HG02840 (cell line): ENCODE measurements around the gene LSP1.

Experiments used
- ATAC-seq: cut with Tn5 transposase; IDR thresholded peaks from one replicate; pipeline ENCODE4 v1.9.1; 2021; ENCODE audit warnings: mild to moderate bottlenecking, moderate library complexity, moderate number of reproducible peaks; ENCODE audit not compliant: unreplicated experiment, low FRiP score

LSP1 gene

DNA sequence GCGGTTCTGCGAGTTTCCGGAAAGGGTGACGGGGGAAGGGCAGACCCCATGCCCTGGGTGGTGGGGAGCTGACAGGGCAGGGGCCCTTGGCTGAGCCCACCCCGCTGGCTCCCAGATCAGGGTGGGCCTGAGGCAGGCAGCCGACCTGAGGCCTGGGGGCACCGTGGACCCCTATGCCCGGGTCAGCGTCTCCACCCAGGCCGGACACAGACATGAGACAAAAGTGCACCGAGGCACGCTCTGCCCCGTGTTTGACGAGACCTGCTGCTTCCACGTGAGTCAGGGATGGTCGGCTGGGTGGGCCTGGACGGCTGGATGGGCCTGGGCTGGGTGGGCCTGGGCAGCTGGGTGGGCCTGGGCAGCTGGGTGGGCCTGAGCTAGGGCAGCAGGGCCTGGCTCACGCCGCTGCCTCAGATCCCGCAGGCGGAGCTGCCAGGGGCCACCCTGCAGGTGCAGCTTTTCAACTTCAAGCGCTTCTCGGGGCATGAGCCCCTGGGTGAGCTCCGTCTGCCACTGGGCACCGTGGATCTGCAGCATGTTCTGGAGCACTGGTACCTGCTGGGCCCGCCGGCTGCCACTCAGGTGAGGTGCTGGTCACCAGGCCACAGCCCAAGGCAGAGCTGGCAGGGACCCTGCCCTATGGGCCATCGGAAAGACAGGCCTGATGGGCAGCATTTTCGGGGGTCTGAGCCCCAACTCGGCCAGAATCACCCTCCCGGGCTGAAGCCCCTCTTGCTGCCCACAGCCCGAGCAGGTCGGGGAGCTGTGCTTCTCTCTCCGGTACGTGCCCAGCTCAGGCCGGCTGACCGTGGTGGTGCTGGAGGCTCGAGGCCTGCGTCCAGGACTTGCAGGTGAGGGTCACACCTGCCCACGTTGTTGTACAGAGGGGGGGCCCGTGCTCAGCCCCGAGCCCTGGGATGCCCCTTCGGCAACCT is 16.6 kb upstream of the LSP1 start:
- ATAC-seq, result no peak

DNA sequence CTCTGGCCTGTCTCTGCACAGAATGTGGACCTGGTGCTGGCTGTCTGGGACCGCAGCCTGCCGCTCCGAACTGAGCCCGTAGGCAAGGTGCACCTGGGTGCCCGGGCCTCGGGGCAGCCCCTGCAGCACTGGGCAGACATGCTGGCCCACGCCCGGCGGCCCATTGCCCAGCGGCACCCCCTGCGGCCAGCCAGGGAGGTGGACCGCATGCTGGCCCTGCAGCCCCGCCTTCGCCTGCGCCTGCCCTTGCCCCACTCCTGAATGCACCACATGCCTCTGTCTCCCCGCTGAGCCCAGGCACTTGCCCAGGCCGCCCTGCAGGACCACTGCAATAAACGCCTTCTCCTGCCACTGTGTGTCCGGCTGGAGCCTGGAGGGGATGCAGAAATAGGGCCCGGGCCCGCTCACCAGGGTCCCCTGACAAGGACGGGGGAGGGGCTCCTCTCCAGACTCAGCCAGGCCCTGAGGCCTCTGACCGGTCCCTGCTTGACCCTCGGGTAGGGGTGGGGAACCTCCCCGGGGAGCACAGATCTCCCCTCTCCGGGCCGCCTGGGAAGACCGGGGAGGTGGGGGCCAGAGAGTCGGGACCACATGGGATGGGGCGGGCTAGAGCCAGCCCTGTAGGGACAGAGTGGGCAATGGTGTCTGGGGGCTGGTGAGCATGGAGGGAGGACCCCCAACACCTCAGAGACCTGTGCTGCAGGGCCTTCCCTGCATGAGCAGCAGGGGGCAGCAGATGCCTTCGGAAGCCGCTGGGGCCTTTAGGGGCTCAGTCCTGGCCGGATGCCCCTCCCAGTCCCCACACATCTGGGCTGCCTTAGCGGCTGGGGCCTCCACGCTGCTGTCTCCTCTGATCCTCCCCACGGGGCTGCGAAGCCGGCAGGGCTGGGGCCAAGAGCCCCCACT is 15.5 kb upstream of the LSP1 start:
- ATAC-seq, result peak; percentile 49

DNA sequence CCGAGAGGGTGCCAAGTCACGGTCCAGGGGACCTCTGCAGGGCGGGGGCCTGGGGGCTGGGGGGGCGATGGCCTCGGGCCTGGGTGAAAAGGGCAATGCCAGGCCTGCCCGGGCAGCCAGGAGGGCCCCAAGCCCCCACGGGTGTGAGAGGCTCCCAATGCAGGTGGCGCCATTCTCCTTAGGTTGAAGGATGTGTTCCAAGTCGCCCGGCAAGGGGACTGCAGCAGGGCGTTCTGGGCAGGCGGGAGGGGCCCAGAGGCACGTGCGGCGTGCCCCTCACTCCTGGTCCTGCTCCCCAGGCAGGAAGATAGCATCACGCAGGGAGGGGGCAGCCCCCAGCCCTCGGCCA is 14.8 kb upstream of the LSP1 start:
- ATAC-seq, result no peak

DNA sequence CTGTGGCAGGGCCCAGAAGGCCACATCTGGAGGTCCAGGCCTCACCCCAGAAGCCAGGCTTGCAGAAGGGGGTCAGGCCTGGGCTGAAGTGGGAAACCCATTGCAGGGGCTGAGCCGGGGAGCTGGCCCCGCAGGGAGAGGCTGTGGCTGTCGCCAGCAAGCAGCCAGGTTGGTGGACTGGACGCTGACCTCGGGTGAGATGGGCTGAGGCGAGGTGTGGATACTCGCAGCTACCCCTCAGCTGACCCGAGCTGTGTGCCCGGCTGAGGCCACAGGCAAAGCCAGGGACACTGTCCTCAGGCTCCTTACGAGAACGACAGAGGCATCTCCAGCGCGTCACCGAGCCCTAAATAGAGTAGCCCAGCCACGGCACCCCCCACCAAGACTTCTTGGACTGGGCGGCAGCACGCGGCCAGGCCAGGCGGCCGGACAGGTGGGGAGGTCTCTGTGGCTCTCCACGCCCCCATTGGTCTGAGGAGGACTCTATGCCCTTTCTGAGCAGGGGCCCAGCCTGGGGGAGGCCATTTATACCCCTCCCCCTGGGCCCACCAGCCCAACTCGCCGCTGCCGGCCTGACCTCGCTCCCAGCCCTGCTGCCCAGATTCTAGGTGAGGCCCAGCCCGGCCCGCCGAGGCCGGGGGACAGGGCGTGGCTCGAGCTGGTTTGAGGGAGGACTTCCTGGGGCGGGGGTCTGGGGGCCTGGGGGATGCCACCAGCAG is 14.3 kb upstream of the LSP1 start, which contains the start of gene TNNI2:
TSS of gene TNNI2 (plus strand) at position 556 of the 719 bp plus-strand sequence. CDS start 716 bp downstream, outside the sequence.
- ATAC-seq, result no peak

DNA sequence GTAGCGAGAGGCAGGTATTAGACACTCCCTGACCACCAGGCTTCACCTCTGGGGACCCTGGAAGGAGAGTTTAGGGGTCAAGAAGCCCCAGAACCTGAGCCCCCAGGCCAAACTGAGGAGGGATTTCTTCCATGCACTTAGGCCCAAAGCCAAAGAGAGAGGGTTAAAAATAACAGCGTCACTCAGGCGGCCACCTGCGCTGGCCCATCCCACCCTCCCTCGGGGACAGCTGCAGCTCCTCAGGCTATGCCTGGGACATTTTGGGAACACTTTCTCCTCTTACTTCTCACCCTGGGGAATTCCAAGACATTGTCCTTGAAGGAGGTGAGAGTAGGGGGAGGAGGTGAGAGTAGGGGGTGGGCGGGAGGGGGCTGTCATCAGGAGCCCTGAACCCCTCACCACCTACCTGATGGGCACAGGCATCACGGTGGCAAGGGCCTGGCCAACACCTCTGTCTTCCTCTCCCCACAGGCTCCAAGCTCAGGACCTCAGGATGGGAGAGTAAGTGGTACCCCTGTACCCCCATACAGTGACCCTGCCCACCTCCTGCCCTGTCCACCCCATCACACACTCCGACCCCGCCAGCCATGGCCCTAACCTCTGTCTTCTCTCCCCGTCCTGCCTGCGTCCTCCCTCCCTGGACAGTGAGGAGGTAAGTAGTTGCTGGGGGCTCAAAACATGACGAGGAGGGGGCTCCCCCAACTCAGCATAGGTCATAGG is 13.5 kb upstream of the LSP1 start:
- no peak for ATAC-seq

DNA sequence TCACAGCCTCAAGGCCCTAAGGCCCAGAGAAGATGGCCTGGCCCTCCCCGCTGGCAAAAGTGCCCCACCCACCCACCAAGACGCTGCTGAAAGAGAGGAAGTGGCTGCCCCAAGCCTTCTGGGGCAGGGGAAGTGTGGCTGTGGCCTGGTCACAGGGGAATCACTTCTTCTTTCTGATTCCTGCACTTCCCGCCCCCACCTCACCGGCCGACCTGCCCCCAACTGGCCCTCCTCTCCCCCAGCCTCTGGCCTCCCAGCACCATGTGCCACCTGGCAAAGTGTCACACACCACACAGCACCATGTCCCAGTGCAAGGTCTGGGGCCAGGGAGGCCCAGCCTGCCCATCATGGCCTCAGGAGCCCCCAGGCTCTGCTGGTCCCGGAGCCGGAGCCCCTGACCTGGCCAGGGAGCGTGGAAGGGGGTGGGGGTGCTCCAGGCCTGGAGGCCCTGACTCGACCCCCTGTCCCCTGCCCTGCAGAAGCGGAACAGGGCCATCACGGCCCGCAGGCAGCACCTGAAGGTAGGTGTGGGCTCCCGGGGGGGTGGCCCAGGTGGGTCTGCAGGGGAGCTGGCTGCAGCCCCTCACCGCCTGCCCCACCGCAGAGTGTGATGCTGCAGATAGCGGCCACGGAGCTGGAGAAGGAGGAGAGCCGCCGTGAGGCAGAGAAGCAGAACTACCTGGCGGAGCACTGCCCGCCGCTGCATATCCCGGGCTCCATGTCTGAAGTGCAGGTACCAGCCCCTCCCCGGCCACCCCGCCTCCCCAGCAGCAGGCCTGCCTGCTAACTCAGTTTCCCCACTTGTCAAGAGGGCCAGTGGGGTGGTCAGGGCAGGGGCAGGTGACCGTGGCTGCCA is 12.7 kb upstream of the LSP1 start:
- no peak for ATAC-seq

DNA sequence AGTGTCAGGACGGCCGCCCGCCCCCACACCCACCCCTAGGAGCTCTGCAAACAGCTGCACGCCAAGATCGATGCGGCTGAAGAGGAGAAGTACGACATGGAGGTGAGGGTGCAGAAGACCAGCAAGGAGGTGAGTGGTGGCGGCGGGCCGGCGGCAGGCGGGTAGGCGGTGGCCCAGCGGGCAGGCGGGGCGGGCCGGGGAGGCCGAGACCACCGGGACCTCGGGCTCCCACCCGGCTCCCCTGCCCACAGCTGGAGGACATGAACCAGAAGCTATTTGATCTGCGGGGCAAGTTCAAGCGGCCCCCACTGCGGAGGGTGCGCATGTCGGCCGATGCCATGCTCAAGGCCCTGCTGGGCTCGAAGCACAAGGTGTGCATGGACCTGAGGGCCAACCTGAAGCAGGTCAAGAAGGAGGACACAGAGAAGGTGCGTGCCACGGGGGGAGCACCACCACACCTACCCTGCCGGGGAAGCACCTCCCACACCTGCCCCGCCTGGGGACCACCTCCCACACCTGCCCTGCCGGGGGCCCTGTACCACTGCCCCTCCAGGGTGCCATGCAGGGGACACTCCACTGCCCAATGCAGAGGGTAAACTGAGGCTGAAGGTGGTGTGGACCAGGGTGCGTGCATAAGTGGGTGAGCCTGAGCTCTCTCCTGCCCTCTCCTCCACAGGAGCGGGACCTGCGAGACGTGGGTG is 12.0 kb upstream of the LSP1 start:
- no peak for ATAC-seq

DNA sequence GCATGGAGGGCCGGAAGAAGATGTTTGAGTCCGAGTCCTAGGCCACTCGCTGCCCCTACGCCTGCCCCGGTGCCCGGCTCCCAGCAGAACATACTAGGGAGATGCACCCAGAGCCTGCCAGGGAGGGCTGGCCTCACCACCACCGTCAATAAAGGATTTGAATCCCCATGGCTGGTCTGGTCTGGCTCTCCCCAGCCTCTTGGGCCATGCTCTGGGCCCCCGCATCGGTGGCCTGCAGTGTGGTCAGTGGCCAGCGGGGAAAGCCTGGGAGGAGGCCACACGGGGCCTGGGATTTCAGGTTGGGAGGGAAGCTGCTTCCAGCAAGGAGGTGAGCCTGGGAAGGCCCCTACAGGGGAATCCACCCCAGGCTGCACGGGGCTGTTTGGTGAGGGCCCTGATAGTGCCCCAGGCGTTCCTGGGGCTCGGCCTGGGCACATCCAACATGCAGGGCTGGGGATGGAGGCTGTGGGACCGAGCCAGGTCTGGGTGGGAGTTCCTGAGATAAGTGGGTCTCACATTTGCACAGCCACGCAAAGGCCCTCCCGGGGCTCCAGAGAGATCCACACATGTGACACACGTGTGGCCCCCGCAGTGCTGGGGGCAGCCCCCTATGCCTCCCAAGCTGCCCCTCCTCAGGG is 11.3 kb upstream of the LSP1 start:
- no peak for ATAC-seq

DNA sequence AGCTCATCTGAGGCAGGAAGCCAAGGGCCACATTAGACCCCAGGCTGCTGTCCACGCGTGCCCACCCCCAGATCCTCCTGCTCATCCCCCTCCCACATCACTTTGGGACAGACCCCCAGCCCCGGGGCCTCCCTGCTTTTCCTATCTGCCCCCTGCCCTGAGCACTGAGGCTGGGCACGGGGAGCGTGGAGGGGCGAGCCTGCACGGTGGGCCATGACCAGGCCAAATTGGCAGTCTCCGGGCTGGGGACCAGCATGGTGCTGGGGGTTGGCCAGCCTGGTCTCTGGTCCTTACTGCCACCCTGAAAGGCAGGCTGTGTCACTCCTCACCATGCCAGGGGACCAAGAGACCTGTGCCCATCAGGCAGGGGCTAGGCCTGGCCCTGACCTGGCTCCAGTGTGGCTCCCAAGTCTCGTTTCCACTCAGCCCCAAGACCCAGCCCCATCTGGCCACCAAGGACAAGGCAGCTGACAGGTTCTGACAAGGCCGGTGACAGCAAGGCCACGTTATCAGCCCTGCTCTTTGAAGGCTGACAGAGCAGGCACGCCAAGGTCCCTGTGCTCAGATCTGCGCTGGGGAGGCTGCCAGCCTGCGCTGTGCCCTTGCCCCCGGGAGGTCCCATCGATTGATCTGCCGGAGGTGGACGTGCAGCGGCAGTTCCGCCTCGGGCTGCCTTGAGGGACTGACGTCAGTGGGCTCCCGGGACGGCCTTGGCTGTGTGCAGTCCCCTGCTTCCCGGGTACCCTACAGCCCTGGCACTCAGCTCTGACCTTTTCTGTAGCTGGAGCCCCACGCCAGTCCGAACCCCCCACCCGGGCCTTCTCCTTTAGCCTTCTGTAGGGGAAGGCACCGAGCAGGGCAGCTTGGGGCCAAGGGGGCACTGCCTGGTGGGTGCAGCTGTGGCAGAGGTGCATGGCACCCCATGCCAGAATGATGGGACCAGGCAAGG is 10.5 kb upstream of the LSP1 start:
- ATAC-seq, result no peak

DNA sequence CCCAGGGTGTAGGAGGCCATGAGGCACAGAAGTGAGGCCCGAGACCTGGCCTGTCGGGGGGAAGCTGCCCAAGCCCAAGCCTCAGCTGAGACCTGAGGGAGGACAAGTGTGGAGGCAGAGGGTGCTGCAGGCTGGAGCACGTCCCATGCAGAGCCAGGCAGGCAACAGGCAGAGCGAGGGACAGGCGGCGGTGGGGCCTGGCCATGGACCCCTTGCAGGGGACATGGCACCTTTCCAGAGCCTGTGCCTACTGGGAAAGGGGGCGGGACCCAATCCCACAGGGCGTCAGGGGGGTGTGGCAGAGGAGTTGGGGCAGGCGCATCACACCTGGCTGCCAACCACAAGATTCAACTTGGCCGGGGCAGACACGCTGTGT is 9.8 kb upstream of the LSP1 start:
- ATAC-seq, result no peak

DNA sequence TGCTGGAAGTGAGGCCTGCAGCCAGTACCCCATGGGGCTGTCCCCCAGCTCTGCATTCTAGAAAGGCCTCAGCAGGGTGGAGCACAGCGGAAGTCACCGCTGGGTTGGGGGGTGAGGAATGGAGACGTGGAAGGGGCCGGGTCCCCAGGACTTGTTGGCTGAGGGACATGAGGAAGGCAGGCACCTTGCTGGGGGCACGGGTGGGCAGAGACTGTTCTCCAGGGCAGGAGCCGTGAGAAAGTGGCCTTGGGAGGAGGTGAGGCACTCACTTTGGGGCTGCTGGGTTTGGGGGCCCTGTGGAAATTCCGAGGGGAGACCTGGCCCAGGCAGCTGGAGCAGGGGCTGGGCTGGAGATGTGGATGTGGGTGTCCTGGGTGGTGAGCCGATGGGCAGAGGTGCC is 9.1 kb upstream of the LSP1 start:
- no peak for ATAC-seq

DNA sequence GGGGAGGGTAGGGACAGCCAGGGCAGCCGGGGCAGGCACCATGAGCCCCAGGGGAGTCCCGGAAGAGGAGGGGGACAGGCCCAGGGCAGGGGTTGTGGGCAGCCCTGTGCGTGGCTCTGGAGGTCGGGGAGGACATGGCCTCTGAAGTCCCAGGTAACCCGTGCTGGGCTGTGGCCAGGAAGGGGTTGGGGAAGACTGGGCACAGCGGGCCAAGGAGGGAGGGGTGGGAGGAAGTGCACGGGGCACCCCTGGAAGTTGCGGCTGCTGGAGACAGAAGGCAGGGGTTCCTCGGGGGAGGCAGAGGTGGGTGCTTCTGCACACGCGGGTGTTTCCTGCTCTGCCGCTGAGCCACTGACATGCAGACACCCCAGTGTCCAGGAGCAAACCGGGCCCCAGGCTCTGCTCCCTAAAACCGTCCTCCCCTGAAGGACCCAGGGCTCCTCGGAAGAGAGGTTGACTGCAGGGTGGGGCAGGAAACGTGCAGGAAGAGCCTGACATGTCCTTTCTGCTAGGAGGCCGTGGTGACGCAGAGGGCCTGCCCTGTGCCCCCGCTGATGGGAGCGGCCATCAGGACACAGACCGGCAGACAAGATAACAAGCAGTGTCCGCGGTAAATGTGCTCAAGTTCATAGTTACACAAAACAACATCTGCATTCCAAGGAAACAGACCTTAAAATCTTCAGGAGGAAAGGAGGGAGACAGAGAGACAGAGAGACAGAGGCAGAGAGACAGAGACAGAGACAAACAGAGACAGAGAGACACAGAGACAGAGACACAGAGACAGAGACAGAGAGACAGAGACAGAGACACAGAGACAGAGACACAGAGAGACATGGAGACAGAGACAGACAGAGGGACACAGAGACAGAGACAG is 8.4 kb upstream of the LSP1 start:
- ATAC-seq, result no peak

DNA sequence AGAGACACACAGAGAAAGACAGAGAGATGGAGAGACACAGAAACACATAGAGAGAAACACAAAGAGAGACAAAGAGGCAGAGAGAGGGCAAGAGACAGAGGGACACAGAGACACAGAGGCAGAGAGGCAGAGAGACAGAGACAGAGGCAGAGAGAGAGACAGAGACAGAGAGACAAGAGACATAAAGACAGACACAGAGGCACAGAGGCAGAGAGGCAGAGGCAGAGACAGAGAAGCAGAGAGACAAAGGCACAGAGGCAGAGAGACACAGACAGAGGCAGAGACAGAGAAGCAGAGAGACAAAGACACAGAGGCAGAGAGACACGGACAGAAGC is 7.8 kb upstream of the LSP1 start:
- no peak for ATAC-seq

DNA sequence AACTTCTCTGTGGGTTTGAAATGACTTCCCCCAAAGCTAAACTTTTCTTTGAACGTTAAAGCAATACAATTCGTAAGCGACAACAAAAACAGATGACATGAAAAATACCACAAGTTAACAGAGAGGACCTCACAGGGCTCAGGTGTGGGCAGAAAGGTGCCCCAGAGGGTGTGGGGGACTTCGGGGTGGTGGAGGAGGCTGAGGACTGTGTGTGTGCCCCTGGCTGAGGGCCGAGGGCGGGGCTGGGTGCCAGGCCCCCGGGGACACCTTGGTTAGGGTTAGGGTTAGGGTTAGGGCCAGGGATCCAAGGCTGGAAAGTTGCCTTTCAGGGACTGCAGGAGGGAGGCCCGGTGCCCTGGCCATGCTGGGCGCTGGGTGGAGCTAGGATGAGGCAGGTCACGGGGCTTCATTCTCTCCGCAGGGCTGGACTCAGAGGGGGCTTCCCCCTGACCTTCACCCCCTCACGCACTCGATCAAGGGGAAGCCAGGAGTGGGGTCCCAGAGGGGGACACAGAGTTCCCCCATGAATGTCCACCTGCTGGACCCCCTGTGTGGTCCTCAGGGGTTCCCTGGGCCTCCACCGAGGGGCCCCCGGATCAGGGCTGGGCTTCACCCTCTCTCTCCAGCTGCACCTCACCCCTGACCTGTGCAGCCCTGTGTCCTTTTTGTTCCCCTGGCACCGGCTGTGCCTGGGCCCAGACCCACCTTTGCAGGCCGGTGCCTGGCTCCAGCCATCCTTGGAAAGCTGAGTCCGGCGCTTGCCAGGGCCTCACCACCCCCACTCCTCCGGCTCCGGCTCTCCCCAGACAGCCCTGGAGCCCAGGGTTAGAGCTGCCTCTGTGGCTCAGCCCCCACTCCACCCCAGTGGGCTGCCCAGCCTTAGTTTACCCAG is 7.1 kb upstream of the LSP1 start:
- ATAC-seq, result no peak

DNA sequence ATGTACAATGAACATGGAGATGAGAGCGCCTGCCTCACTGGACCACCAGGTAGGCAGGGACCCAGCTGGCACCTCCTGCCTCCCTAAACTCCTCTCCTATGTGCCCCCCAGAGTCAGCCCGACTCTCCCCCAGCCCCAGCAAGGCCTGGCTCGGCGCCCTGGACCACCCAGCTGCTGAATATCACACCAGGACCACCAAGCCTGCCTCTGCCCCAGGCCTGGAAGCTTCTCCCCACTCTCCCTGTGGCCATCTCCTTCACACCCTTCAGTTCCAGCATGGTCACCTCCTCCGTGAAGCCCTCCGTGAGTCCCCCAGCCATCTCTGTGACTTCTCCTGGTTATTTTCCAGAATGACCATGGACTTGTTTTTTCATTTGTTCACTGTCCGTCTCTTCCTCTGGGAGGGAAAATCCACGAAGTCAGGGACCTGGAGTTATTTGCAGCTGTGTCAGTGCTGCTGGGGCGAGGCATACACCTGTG is 6.4 kb upstream of the LSP1 start:
- ATAC-seq, result no peak
